HG03066 (cell line): ENCODE results near the gene KCNN4.

Source experiments
- ATAC-seq: cut with Tn5 transposase; IDR thresholded peaks from one replicate; pipeline ENCODE4 v1.9.1; 2021; ENCODE audit warnings: low read depth; ENCODE audit not compliant: unreplicated experiment

The KCNN4 gene

DNA sequence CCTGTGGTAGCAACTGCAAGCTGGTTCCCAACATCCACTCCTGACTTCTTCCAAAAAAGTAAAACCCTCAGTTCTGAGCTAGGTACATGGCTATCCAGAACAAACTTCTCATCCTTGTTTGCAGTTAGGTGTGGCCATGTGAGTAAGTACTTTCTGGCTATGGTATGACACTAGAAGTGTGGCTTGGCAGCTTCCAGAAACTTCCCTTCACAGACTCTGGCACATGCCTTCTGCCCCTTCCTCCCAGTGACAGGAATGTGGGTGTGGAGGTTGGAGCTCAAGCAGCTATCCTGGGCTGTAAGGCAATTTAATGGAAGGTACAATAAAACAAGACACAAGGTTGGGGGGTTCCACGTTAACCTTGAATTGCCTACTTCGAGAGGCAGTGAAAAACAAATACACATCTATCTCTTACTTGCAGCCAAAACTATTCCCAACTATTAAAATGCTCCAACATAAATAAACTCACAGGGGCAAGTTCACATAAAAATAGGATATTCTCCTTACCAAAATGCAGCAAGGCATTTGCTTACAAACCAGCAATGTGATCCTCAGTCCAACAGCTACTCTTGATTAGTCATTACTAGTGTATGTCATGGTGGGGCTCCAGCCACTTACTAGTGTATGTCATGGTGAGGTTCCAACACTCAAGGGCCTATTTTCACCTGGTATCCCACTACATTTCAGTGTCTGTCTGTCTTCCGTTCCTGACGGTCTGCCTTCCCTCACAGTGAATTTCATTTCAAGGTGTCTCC is 29.1 kb downstream of the KCNN4 start:
- no peak for ATAC-seq

DNA sequence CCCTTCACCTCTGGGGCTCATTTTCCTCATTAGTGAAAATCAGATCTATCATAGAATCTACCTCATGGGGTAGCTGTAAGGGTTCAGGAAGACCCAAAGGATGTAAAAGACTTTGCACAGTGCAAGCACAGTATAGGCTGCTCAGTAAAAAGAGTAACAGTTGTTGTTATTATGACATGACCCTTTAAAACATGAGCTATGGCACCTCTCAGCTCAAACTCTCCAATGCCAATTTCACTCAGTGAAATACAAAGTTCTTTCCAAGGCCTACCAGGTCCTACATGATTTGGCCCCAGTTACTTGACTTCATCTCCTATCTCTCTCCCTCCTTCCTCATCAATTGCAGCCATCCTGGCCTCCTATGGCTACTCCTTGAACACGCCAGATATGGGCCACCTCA is 30.9 kb downstream of the KCNN4 start:
- no peak for ATAC-seq

DNA sequence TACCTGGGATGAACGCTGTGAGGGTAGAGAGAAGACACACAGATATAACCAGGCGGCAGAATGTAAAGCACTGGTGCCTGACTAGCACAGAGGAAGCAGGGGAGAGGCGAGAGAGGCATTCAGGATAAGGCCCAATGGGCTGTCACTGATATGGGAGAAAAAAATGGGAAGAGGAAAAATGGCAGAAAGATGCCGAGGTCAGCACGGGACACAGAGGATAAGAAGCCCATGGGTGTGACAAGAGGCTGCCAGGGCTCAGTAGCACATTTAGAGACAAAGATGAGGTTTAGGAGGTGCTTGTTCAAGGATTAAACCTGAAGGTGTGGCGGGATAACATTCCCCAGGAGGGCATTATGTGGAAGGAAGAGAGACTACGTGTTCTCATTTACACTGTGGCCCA is 31.6 kb downstream of the KCNN4 start:
- no peak for ATAC-seq

DNA sequence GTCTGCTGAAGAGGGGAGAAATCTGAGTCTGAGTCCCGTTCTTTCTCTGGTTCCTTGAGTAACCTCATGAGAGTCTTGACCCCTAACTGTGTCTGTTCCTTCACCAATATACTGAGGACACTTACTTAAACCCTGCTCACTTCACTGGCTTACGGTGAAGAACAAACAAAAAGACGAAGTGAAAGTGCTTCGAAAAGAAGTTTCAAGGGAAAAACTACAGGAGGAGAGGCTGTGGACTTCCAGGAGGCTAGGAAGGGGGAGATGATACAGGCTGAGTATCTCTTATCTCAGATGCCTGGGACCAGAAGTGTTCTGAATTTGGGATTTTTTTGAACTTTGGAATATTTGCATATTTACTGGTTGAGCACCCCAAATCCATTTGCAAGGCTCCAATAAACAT is 32.1 kb downstream of the KCNN4 start:
- ATAC-seq: no peak

- no peak for ATAC-seq
Observed at GRCh38 chr19:43748205-43748594, 32.6 kb downstream of the KCNN4 start.

GRCh38 chr19:43747557-43748204 is 33.1 kb downstream of the KCNN4 start:
- ATAC-seq: no peak

DNA sequence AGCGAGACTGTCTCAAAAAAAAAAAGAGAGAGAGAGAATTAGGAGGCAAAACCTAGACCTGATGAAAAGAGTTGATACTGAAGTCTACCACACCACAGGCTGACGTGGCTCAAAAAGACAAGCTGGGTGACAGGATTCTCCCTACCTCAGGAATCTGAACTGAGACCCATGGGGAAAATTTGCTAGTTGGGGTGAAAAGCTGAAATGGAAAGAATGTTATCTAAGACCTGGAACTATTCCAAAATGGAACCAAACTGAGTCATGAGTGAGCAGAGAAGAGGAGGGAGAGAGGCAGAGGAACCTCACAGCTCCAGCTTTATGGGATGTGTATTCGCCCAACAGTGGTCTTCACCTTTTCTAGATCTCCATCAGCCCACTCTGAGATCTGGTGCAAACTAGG is 37.7 kb downstream of the KCNN4 start:
- no peak for ATAC-seq

- no peak for ATAC-seq
Observed at GRCh38 chr19:43741075-43741825, 39.5 kb downstream of the KCNN4 start.

DNA sequence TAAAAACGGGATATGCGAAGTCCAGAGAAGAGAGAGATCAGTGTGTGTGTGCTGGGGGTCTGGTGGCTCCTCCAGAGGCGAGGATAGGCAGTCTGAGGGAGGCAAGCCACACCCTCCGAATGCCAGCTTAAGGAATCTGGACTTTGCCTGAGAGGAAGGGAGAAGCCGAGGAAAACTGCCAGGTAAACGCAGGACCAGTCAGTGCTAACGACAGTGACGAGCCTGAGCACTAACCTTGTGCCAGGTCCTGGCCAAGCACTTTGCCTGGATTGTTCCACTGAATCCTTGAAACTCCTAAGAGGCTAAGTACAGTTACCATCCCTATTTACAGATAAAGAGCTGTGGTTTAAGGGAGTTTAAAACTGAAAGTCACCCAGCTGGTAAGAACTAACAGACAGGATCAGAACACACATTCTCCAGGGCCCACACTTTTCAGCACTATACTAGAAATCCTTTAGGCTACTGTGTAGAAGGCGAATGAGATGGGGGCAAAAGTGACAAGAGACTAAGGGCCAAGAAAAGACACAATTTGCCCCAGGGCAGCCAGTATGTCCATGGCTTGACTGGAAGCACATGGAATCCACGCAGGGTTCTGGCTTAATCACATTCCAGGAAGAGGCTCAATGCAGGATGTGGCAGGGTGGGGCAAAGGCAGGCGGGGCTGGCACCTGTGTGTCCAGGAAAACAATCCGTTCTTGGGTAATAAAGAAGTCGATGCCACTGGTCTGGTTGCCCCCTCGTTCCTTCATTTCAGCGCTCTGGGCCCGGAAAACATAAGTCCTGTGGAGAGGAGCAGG is 41.1 kb downstream of the KCNN4 start:
- no peak for ATAC-seq

DNA sequence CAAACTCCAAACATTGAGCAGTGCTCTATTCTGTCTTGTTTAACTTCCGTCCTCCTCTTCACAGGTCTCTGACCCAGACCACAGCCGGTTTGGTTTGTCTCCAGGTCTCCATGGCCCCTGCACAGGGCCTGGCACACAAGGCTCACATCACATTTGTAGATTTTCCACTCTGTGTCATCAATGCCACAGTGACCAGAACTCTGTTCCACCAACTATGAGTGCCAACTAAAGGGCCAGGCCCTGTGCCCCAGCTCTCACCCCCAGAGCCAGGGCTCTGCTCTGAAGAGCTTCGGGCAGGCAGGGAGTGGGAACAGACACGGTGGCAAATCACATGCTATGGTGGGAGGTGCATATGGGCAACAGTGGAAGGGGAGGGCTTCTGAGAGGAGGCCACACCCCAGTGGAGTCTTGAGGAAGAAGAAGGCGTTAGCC is 42.0 kb downstream of the KCNN4 start:
- no peak for ATAC-seq

DNA sequence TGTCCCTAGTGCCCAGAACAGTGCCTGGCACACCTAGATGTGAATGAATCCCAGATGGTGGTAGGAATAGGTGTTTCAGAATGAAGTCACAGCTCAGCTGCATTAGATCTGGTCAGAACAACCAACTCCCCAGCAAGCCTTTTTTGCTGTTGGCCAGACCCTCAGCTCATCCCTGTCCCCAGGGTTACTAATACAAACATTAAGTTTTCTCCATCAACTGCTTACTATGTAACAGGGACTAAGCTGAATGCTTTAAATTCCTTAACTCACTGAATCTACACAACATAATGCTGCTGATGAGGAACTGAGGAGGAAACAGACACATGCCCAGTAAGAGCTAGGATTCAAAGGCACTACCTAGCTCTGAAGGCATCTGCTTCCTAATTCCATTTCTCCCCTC is 44.8 kb downstream of the KCNN4 start:
- ATAC-seq: no peak

GRCh38 chr19:43735013-43735412 is 45.8 kb downstream of the KCNN4 start:
- no peak for ATAC-seq

DNA sequence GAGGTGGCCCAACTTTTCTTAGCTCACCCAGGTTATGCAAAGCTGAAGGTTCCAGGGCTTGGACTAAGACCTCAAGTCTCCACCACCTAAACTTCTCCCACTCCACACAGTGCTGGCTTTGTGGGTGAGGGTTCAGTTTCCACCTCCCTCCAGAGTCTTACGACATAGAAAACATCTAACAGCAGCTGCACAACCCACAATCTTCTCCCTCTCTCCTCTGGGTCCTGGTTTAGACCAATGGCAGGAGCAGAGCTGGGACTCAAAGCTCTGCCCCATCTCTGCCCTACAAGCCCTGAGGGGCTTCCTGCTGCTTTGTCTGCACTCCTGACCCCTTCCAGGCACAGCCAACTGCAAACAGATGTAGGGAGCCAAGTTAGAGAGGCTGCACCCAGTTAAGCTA is 48.9 kb downstream of the KCNN4 start:
- no peak for ATAC-seq

- no peak for ATAC-seq
Observed at GRCh38 chr19:43731346-43731745, 49.4 kb downstream of the KCNN4 start.

GRCh38 chr19:43729919-43730318 is 50.9 kb downstream of the KCNN4 start:
- no peak for ATAC-seq

DNA sequence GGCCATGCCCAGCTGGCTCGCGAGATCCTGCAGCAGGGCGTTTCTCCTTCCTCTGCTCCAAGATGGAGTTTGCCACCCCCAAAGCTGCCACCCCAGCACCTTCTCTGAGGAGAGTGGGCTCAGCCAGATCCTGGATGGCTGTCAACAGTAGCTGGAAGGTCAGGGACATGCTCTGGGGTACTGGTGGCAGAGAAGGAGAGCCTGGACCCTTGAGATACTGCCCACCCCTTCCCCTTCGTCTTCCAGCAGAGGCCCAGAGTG is 53.2 kb downstream of the KCNN4 start:
- ATAC-seq: no peak

- no peak for ATAC-seq
Observed at GRCh38 chr19:43726736-43727592, 53.8 kb downstream of the KCNN4 start.

- ATAC-seq: no peak
Observed at GRCh38 chr19:43725468-43725867, 55.3 kb downstream of the KCNN4 start.

DNA sequence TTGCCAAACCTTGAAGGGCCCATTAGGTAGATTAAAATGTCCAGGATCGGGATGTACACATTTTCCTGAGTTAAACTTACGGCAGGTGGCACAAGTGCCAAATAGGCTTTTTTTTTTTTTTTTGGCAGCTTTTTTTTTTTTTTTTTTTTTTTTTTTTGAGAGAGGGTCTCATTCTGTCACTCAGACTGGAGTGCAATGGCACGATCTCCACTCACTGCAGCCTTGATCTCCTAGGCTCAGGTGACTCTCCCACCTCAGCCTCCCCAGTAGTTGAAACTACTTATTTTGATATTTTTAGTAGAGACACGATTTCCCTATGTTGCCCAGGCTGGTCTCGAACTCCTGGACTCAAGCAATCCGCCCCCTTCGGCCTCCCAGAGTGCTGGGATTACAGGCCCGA is 55.9 kb downstream of the KCNN4 start:
- ATAC-seq: no peak

DNA sequence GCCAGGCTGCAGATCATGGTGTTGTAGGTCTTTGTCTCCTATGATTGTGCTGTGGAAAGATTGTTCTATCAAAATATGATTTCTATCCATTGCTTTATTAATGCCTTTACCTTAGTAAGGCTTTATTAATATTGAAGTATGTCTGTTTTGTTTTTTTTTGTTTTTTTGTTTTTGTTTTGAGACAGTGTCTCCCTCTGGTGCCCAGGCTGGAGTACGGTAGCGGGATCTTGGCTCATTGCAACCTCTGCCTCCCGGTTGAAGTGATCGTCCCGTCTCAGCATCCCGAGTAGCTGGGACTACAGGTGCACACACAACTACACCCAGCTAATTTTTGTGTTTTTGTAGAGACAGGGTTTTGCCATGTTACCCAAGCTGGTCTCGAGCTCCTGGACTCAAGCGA is 57.2 kb downstream of the KCNN4 start:
- ATAC-seq: no peak
